Activated CD8-positive, alpha-beta T cell treated with anti-CD3 and anti-CD28 coated beads, Interleukin-2, amount 10 ng/mL, durations not matched to agents 7 days and 5 days (primary cell): ENCODE results near the gene STXBP1. TPM values are rescaled to one million over a fixed set of nuclear protein-coding genes. Genes with fewer than 3 reads are reported as not detected.

Experiments used
- ATAC-seq: fragments of 150-1000 bp; cut with Tn5 transposase; one replicate; pipeline ENCODE4 v1.10.0; 2021; ENCODE audit warnings: moderate library complexity
- CTCF ChIA-PET: fragments of 350-600 bp; sonication (Branson Sonifier 250); formaldehyde crosslinking; loops from one replicate; lab custom pipeline; 2021; ENCODE audit warnings: antibody characterized with exemption; lab: Charles Lee
- POLR2A ChIA-PET: fragments of 350-600 bp; sonication (Branson Sonifier 250); formaldehyde crosslinking; loops from one replicate; lab custom pipeline; 2021; ENCODE audit warnings: antibody characterized with exemption; lab: Charles Lee
- DNase-seq: peaks from one replicate; pipeline ENCODE4 v3.0.0-alpha.2; 2020
- H3K27ac Mint-ChIP-seq: one replicate; pipeline ENCODE4 v1.8.0; 2021; ENCODE audit warnings: mild to moderate bottlenecking, mixed read lengths
- H3K27me3 Mint-ChIP-seq: one replicate; pipeline ENCODE4 v1.8.0; 2021; ENCODE audit warnings: low read depth, mixed read lengths
- H3K36me3 Mint-ChIP-seq: one replicate; pipeline ENCODE4 v1.8.0; 2021; ENCODE audit warnings: low read depth, mixed read lengths
- H3K4me1 Mint-ChIP-seq: one replicate; pipeline ENCODE4 v1.8.0; 2021; ENCODE audit warnings: low read depth, mixed read lengths
- H3K4me3 Mint-ChIP-seq: one replicate; pipeline ENCODE4 v1.8.0; 2021; ENCODE audit warnings: mild to moderate bottlenecking, mixed read lengths
- H3K9me3 Mint-ChIP-seq: one replicate; pipeline ENCODE4 v1.8.0; 2022; ENCODE audit warnings: mixed read lengths; ENCODE audit not compliant: insufficient read depth
- total RNA-seq, 2 experiments: library from RNA; stranded (reverse); gene quantifications; one replicate each; pipeline ENCODE4 v1.2.3, GENCODE V29; 2021

STXBP1 gene
- total RNA-seq, 2 experiments from 2014 or later, result 24.2 to 25.3 TPM

GRCh38 chr9:127640908-127641545 lies 28.9 kb downstream of the STXBP1 start:
- no peaks in the 10 kb centered on the region for H3K9me3 Mint-ChIP-seq
- H3K36me3 Mint-ChIP-seq, result no peaks in the 10 kb centered on the region
- ChIA-PET CTCF (interaction anchor here (1.0 kb wide), 1 partner anchor 115 kb away, joined by 3 read pairs; no protein-coding TSS in a partner anchor), POLR2A (interaction anchor here (0.5 kb wide), 1 partner anchor 12 kb away, joined by 3 read pairs; no protein-coding TSS in a partner anchor)
- peaks cover 2% of the 10 kb centered on the region for H3K27me3 Mint-ChIP-seq
- no peak for DNase-seq
- no peaks in the 10 kb centered on the region for H3K4me1 Mint-ChIP-seq
- no peak overlapping the region for H3K4me3 Mint-ChIP-seq
- no peak for ATAC-seq
- H3K27ac Mint-ChIP-seq, result no peak overlapping the region

- Mint-ChIP-seq H3K4me1 (no peaks in the 10 kb centered on the region), H3K27ac (no peak overlapping the region), H3K27me3 (peaks cover 2% of the 10 kb centered on the region), H3K9me3 (no peaks in the 10 kb centered on the region), H3K36me3 (no peaks in the 10 kb centered on the region), H3K4me3 (no peak overlapping the region)
- ChIA-PET CTCF (interaction anchor here (0.7 kb wide), 1 partner anchor 8 kb away, joined by 3 read pairs; no protein-coding TSS in a partner anchor), POLR2A (no interaction called here)
- ATAC-seq, result no peak
- no peak for DNase-seq
Observed at GRCh38 chr9:127642082-127642740, 30.1 kb downstream of the STXBP1 start.

DNA sequence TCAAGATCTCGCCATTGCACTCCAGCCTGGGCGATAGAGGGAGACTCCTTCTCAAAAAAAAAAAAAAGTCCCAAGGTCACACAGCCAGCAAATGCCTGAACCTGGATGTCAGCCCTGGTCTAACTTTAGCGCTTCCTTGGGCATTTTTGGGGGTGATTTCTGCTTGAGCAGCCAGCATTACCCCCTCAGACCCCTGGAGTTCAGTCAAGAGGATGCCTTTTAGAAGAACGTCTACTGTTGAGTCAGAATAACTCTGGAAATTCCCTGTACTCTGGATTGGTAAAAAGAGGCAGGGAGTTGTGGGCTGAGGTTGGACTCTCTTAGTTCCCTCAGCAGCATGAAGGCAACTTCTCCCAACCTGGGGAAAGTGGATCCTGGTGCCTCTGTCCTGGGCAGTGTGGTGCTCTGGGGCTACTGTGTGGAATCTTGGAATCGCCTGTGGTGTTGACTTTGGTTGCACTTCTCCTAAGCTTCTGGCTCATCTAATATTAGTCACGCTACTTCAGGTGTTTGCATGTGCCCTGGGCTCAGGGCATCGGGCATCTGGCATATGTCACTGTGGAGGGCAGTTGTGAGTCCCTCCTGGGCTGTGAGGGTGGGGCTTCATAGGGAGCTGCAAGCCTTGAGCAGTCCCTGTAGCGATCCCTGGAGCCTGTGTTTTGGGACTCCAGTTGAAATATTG lies 32.2 kb downstream of the STXBP1 start:
- Mint-ChIP-seq H3K27ac (no peak overlapping the region), H3K27me3 (peaks cover 2% of the 10 kb centered on the region), H3K4me1 (no peaks in the 10 kb centered on the region), H3K4me3 (no peak overlapping the region), H3K36me3 (no peaks in the 10 kb centered on the region), H3K9me3 (no peaks in the 10 kb centered on the region)
- ChIA-PET POLR2A (no interaction called here), CTCF (no interaction called here)
- ATAC-seq (no peak), DNase-seq (no peak)

DNA sequence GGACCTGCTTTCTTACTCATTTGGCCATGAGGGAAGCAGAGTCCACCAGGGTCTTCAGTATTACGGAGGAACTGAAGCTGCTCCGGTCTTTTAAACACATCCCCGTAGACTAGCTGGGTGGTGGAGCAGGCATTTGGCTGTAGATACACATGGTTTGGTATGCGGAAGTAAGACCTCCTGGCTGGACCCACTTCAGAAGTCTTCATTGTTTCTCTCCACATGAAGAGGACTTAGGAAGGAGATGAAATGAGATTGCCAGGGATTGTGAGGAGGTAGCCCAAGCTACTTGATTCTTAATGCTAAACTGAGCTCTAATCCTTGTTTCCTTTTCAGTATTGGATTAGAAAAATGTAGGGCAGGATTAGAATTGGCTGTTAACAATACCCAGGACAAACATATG lies 32.9 kb downstream of the STXBP1 start:
- no peaks in the 10 kb centered on the region for H3K36me3 Mint-ChIP-seq
- ChIA-PET POLR2A (no interaction called here), CTCF (interaction anchor here (1.6 kb wide), 1 partner anchor 8 kb away, joined by 8 read pairs; no protein-coding TSS in a partner anchor)
- no peak for ATAC-seq
- no peak for DNase-seq
- no peak overlapping the region for H3K27ac Mint-ChIP-seq
- no peaks in the 10 kb centered on the region for H3K4me1 Mint-ChIP-seq
- no peaks in the 10 kb centered on the region for H3K9me3 Mint-ChIP-seq
- H3K27me3 Mint-ChIP-seq, result peaks cover 2% of the 10 kb centered on the region
- no peak overlapping the region for H3K4me3 Mint-ChIP-seq

GRCh38 chr9:127647451-127647850 lies 35.4 kb downstream of the STXBP1 start:
- CTCF ChIA-PET, result no interaction called here
- no peak for DNase-seq
- POLR2A ChIA-PET, result no interaction called here
- H3K27me3 Mint-ChIP-seq, result peaks cover 2% of the 10 kb centered on the region
- no peaks in the 10 kb centered on the region for H3K4me1 Mint-ChIP-seq
- no peak overlapping the region for H3K4me3 Mint-ChIP-seq
- H3K27ac Mint-ChIP-seq, result no peak overlapping the region
- H3K9me3 Mint-ChIP-seq, result no peaks in the 10 kb centered on the region
- no peak for ATAC-seq
- no peaks in the 10 kb centered on the region for H3K36me3 Mint-ChIP-seq

DNA sequence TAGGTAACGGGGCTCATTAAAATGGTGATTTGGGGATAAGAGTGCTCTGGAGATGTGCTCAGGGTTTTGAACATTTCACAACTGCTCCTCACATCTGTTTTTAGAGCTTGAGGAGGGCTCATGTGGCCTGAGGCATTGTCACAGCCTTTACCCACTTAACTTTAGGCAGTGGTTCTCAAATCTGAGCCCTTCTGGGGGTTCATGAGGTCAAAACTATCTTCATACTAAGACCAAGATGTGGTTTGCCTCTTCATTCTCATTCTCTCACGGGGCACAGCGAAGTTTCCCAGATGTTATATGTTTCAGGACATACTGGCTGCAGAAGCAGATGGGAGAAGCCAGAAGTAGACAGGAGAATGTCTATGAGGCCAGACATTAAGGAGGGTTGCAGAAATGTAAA lies 38.4 kb downstream of the STXBP1 start:
- ATAC-seq (no peak), DNase-seq (no peak)
- H3K4me1 Mint-ChIP-seq, result no peaks in the 10 kb centered on the region
- ChIA-PET POLR2A (no interaction called here), CTCF (no interaction called here)
- no peak overlapping the region for H3K27ac Mint-ChIP-seq
- H3K27me3 Mint-ChIP-seq, result no peaks in the 10 kb centered on the region
- no peak overlapping the region for H3K4me3 Mint-ChIP-seq
- no peaks in the 10 kb centered on the region for H3K9me3 Mint-ChIP-seq
- H3K36me3 Mint-ChIP-seq, result peaks cover 2% of the 10 kb centered on the region

- ATAC-seq (no peak), DNase-seq (no peak)
- no peaks in the 10 kb centered on the region for H3K27me3 Mint-ChIP-seq
- no peaks in the 10 kb centered on the region for H3K4me1 Mint-ChIP-seq
- H3K4me3 Mint-ChIP-seq, result no peak overlapping the region
- POLR2A ChIA-PET, result interaction anchor here (0.7 kb wide), 1 partner anchor 11 kb away, joined by 3 read pairs; no protein-coding TSS in a partner anchor
- H3K36me3 Mint-ChIP-seq, result peaks cover 2% of the 10 kb centered on the region
- CTCF ChIA-PET, result interaction anchor here (0.9 to 1.3 kb wide), 2 partner anchors 62 to 83 kb away, joined by 3 to 4 read pairs; partner anchors contain the start of gene TOR2A
- no peaks in the 10 kb centered on the region for H3K9me3 Mint-ChIP-seq
- H3K27ac Mint-ChIP-seq, result no peak overlapping the region
Observed at GRCh38 chr9:127651697-127652610, 39.9 kb downstream of the STXBP1 start.

DNA sequence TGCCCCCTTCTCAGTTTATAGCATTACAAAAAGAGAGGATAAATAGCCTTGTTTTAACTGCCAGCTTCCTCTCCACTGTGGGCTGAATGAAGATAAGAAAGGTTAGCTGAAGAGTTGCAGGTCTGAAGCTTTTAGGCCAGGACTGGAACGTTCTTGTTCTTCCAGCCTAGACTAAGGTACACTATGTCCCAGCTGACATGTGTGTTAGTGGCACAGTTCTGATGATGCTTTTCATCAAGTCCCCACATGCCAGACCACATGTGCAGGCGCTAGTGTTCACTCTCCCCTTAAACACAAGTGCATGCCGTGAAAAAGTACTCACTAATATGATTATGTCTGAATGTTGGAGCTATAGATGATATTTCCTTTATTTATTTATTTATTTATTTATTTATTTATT lies 40.7 kb downstream of the STXBP1 start:
- no peak overlapping the region for H3K27ac Mint-ChIP-seq
- ChIA-PET CTCF (interaction anchor here (1.3 kb wide), 1 partner anchor 82 kb away, joined by 3 read pairs; the partner anchor contains the start of gene TOR2A), POLR2A (interaction anchor here (0.7 kb wide), 1 partner anchor 12 kb away, joined by 3 read pairs; no protein-coding TSS in a partner anchor)
- H3K9me3 Mint-ChIP-seq, result no peaks in the 10 kb centered on the region
- ATAC-seq (no peak), DNase-seq (no peak)
- no peaks in the 10 kb centered on the region for H3K27me3 Mint-ChIP-seq
- H3K4me3 Mint-ChIP-seq, result no peak overlapping the region
- H3K4me1 Mint-ChIP-seq, result no peaks in the 10 kb centered on the region
- H3K36me3 Mint-ChIP-seq, result peaks cover 2% of the 10 kb centered on the region

DNA sequence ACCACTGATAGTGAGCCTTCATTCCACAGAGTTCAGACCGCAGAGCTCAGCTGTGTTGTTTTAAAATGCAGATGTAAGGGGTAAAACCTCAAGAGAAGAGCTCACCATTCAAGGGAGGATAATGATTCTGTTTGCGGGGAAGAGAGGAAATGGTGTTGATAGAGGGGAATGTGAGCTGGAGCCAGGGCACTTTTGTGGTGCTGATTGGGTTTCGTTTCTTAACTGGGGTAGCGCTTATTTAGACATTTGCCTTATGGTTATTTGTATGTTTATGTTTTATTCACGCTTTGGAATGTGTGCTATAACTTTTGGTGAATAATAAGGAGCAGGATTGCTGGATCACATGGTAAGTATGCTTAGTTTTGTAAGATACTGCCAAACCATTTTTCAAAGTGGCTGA lies 42.5 kb downstream of the STXBP1 start:
- Mint-ChIP-seq H3K27me3 (no peaks in the 10 kb centered on the region), H3K4me3 (no peak overlapping the region), H3K36me3 (peaks cover 2% of the 10 kb centered on the region), H3K27ac (no peak overlapping the region), H3K4me1 (no peaks in the 10 kb centered on the region), H3K9me3 (no peaks in the 10 kb centered on the region)
- CTCF ChIA-PET, result no interaction called here
- POLR2A ChIA-PET, result interaction anchor here (0.7 kb wide), 1 partner anchor 18 kb away, joined by 3 read pairs; no protein-coding TSS in a partner anchor
- ATAC-seq (no peak), DNase-seq (no peak)

GRCh38 chr9:127658428-127658827 lies 46.4 kb downstream of the STXBP1 start:
- Mint-ChIP-seq H3K4me1 (no peaks in the 10 kb centered on the region), H3K36me3 (peaks cover 2% of the 10 kb centered on the region), H3K27ac (no peak overlapping the region), H3K4me3 (no peak overlapping the region), H3K27me3 (no peaks in the 10 kb centered on the region), H3K9me3 (no peaks in the 10 kb centered on the region)
- ChIA-PET CTCF (no interaction called here), POLR2A (no interaction called here)
- ATAC-seq (no peak), DNase-seq (no peak)
